Body of pancreas (tissue), 4 donors: ENCODE data around the gene RBM4.

ENCODE experiments used
- POLR2A ChIP-seq, 3 donors: fragments of 450-650 bp; IDR thresholded peaks; one replicate each; pipeline ENCODE4 v1.6.1; 2016; ENCODE audit warnings: antibody characterized with exemption in 3 of 3, mild to moderate bottlenecking in 2 of 3
- TF ChIP-seq, protein P1 (sequence below), 7 experiments: fragments of 450-650 bp in 4 of 7; fragments of 200-600 bp in 3 of 7; sonication (generic) in 3 of 7; IDR thresholded peaks; one replicate each; pipeline ENCODE4 v1.5.1; 2016 to 2019; ENCODE audit warnings: antibody characterized with exemption in 7 of 7

DNA sequence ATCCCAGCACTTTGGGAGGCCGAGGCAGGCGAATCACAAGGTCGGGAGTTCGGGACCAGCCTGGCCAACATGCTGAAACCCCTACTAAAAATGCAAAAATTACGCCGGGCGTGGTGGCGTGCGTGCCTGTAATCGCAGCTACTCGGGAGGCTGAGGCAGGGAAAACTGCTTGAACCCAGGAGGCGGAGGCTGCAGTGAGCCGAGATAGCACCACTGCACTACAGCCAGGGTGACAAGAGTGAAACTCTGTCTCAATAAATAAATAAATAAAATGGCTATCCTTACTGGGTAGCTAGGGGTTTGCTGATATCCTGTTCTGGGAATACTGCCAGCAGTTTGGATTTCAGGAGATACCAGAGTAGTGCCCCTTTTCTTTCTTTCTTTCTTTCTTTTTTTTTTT, 24.4 kb upstream of the RBM4 start:
- TF ChIP-seq, protein P1, sequence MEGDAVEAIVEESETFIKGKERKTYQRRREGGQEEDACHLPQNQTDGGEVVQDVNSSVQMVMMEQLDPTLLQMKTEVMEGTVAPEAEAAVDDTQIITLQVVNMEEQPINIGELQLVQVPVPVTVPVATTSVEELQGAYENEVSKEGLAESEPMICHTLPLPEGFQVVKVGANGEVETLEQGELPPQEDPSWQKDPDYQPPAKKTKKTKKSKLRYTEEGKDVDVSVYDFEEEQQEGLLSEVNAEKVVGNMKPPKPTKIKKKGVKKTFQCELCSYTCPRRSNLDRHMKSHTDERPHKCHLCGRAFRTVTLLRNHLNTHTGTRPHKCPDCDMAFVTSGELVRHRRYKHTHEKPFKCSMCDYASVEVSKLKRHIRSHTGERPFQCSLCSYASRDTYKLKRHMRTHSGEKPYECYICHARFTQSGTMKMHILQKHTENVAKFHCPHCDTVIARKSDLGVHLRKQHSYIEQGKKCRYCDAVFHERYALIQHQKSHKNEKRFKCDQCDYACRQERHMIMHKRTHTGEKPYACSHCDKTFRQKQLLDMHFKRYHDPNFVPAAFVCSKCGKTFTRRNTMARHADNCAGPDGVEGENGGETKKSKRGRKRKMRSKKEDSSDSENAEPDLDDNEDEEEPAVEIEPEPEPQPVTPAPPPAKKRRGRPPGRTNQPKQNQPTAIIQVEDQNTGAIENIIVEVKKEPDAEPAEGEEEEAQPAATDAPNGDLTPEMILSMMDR (IDR thresholded peaks at IDR 0.05) = no peak
- no peak for TF ChIP-seq POLR2A (IDR thresholded peaks at IDR 0.05)
